Bronchial epithelial cell (primary cell): ENCODE results near the gene SDHAF4. TPM values are rescaled to one million over a fixed set of nuclear protein-coding genes. Genes with fewer than 3 reads are reported as not detected.
"Not testable (repeated sequence)": the region's sequence is repeated elsewhere in the genome, so short reads cannot be mapped to it uniquely, and the experiment has no call there.

ENCODE experiments used
- DNase-seq: peaks from one replicate; pipeline ENCODE4 v3.0.0-alpha.2; 2010; ENCODE audit warnings: low read depth
- FAIRE-seq: peaks from 2 replicates; lab custom pipeline; 2011; peaks lifted over from hg19 to GRCh38; lab: Jason Lieb, UNC
- H3K27me3 ChIP-seq: 2 replicates; pipeline ENCODE4 v1.5.1; 2011; ENCODE audit warnings: low read length; ENCODE audit not compliant: control insufficient read depth, insufficient read depth
- H3K36me3 ChIP-seq: 2 replicates; pipeline ENCODE4 v1.5.1; 2011; ENCODE audit warnings: low read length; ENCODE audit not compliant: control insufficient read depth, insufficient read depth
- H3K4me3 ChIP-seq: 2 replicates; pipeline ENCODE4 v1.5.1; 2011; ENCODE audit warnings: mild to moderate bottlenecking, low read depth, low read length, control low read depth
- total RNA-seq: library from RNA; depleted of rRNA; stranded (reverse); fragments of >200 nt; gene quantifications from 2 replicates; pipeline ENCODE4 v1.2.1, GENCODE V29; 2014
- TF ChIP-seq, protein P1 (sequence below): IDR thresholded peaks from 2 replicates; pipeline ENCODE4 v1.5.1; 2011; ENCODE audit warnings: mild to moderate bottlenecking, moderate library complexity, low read length, control low read depth, inconsistent platforms; ENCODE audit not compliant: insufficient read depth, severe bottlenecking

SDHAF4 gene
- total RNA-seq, 1 donor from 2014 or later: 7.1 TPM

DNA sequence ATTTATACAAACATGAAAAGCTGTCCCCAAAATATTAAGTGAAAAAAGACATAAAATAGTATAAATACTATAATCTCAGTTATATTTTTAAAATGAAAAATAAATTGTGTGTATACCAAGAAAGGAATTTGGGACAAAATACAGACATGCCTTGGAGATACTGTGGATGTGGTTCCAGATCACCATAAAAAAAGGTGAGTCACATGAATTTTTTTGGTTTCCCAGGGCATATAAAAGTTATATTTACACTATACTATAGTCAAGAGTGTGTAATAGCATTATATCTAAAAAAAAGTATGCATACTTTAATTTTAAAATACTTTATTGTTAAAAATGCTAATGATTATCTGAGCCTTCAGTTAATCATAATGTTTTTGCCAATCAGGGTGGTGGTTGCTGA is 17.4 kb upstream of the SDHAF4 start:
- H3K27me3 ChIP-seq: no peaks in the 10 kb centered on the region
- FAIRE-seq (no peak), DNase-seq (no peak)
- no peak overlapping the region for H3K4me3 ChIP-seq
- TF ChIP-seq, protein P1, sequence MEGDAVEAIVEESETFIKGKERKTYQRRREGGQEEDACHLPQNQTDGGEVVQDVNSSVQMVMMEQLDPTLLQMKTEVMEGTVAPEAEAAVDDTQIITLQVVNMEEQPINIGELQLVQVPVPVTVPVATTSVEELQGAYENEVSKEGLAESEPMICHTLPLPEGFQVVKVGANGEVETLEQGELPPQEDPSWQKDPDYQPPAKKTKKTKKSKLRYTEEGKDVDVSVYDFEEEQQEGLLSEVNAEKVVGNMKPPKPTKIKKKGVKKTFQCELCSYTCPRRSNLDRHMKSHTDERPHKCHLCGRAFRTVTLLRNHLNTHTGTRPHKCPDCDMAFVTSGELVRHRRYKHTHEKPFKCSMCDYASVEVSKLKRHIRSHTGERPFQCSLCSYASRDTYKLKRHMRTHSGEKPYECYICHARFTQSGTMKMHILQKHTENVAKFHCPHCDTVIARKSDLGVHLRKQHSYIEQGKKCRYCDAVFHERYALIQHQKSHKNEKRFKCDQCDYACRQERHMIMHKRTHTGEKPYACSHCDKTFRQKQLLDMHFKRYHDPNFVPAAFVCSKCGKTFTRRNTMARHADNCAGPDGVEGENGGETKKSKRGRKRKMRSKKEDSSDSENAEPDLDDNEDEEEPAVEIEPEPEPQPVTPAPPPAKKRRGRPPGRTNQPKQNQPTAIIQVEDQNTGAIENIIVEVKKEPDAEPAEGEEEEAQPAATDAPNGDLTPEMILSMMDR: no peak
- H3K36me3 ChIP-seq: no peaks in the 10 kb centered on the region

DNA sequence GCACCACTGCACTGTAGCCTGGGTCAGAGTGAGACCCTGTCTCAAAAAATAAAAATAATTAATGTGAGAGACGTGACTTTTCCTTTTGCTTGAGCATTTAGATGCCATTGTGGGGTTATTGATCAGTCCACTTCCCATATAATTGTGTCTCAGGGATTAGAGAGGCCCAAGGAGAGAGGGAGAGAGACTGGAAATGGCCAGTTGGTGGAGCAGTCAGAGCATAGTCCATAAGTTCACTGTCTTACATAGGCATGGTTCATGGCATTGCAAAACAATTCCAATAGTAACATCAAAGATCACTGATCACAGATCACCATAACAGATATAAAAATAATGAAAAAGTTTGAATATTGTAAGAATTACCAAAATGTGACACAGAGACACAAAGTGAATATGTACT is 15.2 kb upstream of the SDHAF4 start:
- no peaks in the 10 kb centered on the region for H3K27me3 ChIP-seq
- H3K4me3 ChIP-seq: no peak overlapping the region
- H3K36me3 ChIP-seq: no peaks in the 10 kb centered on the region
- FAIRE-seq: no peak
- DNase-seq: no peak
- TF ChIP-seq, protein P1: no peak

DNA sequence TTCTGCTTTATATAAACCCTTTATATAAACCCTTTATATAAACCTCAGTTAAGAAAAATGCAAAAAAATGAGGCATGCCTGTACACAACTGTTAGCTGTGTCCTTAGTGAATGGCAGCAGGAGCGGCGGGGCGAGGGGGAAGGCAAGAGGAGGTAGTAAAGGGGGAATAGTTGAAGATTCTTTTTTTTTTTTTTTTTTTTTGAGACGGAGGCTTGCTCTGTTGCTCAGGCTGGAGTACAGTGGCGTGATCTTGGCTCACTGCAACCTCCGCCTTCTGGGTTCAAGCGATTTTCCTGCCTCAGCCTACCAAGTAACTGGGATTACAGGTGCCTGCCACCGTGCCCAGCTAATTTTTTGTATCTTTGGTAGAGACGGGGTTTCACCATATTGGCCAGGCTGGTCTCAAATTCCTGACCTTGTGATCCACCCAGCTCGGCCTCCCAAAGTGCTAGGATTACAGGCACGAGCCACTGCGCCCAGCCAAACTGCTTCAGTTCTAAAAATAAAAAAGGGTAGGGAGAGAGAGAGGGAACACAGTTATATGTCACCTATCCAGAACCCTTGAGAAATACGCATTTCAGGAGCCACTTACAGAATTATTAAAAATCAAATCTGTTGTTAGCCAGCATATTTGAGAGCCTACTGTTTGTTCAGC is 14.3 kb upstream of the SDHAF4 start:
- DNase-seq, H3K27me3 ChIP-seq, FAIRE-seq, H3K4me3 ChIP-seq, H3K36me3 ChIP-seq: not testable (repeated sequence)

DNA sequence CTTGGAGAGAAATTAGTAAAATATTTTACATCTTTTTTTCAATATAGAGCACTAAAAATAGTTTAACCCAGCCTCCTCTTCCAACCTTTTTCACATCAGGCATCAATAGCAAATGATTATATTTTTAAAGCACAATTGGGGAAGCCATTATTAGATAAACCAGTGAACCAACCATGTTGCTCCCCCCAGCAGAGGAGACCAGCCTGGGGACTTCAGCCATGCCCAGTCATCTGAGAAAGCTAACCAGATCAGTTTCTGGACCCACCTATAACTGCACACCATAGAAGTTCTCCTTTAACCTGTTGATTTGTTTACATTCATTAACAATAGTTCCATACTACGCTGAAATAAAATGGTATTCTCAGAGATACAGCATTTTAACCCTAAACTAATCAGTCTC is 13.8 kb upstream of the SDHAF4 start:
- Histone ChIP-seq H3K27me3 (no peaks in the 10 kb centered on the region), H3K36me3 (no peaks in the 10 kb centered on the region), H3K4me3 (no peak overlapping the region)
- DNase-seq (no peak), FAIRE-seq (no peak)
- TF ChIP-seq, protein P1: no peak

DNA sequence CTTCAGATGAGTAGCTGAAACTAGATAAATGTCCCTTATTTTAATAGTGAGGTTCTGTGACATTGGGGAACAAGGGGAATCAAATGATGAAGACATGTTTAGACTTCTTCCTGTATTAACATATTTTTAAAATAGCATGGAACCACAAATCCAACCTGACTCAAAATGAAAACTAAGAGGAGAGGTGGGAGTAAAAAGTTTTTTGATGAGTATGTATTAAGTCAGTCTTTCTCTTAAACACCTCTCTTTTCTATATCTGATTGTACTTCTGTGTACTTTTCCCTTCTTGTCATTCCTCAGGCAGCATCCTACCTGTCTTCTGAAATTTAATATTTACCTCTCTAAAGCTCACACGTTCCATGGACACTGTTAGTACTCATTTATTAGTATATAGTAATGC is 8.7 kb upstream of the SDHAF4 start:
- TF ChIP-seq, protein P1: no peak
- FAIRE-seq (no peak), DNase-seq (no peak)
- Histone ChIP-seq H3K27me3 (no peaks in the 10 kb centered on the region), H3K4me3 (no peak overlapping the region), H3K36me3 (no peaks in the 10 kb centered on the region)

DNA sequence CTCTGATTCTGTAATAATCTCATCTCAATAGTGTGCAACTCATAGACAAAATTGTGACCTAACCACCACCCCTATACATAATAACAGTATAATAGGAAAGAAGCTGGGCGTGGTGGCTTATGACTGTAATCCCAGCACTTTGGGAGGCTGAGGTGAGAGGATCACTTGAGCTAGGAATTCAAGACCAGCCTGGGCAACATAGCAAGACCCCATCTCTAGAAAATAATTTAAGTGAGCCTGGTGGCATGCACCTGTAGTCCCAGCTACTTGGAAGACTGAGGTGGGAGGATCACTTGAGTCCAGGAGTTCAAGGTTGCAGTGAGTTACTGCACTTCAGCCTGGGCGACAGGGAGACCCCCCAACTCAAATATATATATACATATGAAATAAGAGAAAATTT is 4.3 kb upstream of the SDHAF4 start:
- H3K36me3 ChIP-seq, H3K27me3 ChIP-seq, FAIRE-seq, H3K4me3 ChIP-seq, DNase-seq: not testable (repeated sequence)

DNA sequence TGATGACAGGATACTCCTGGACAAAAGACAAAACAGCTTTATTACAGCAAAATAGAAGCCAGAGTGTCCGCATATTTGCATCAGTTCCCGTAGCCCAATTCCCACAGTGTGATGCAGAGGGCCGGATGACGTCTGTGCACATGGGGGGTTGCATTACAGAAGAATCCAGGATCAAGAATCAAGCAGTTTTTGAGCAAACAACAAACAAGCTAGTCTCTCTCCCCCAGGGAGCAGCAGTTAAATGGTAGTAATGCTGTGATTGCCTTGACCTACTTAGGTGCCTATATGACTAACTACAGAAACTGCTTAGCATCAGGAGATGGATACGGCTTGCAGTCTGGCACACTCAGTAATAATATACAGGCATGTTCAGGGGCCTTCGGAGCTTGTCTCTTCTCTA is 3.2 kb upstream of the SDHAF4 start:
- TF ChIP-seq, protein P1: no peak
- no peak for DNase-seq
- no peak for FAIRE-seq
- Histone ChIP-seq H3K36me3 (no peaks in the 10 kb centered on the region), H3K27me3 (no peaks in the 10 kb centered on the region), H3K4me3 (no peak overlapping the region)
